A549 (cell line): ENCODE measurements around the gene SRGAP1.

ENCODE experiments used
- CTCF ChIP-seq: fragments of >200 bp; sonication (Bioruptor Twin); formaldehyde crosslinking; IDR thresholded peaks from 3 replicates; pipeline ENCODE4 v1.5.1; 2016
- PBX3 ChIP-seq: IDR thresholded peaks from 2 replicates; pipeline ENCODE4 v1.6.1; 2012
- POLR2A ChIP-seq: IDR thresholded peaks from 2 replicates; pipeline ENCODE4 v1.6.1; 2012; ENCODE audit warnings: mild to moderate bottlenecking, low read length
- REST ChIP-seq: fragments of 200-600 bp; sonication (generic); IDR thresholded peaks from 2 replicates; pipeline ENCODE4 v1.6.1; 2016; ENCODE audit warnings: antibody characterized with exemption, mild to moderate bottlenecking, moderate library complexity

GRCh38 chr12:63929426-63929825 is 84.9 kb downstream of the SRGAP1 start:
- no peak for TF ChIP-seq PBX3
- TF ChIP-seq CTCF: no peak
- no peak for TF ChIP-seq REST
- TF ChIP-seq POLR2A: no peak
